H1 (cell line): ENCODE measurements around the gene ACTG1. TPM values are rescaled to one million over a fixed set of nuclear protein-coding genes. Genes with fewer than 3 reads are reported as not detected.

Source experiments
- CTCF ChIA-PET: fragments of 300-600 bp; sonication (Branson Sonifier 250); formaldehyde crosslinking; loops from one replicate; lab custom pipeline; 2021; ENCODE audit not compliant: partially characterized antibody; lab: Charles Lee
- POLR2A ChIA-PET: fragments of 300-600 bp; sonication (Branson Sonifier 250); formaldehyde crosslinking; loops from one replicate; lab custom pipeline; 2021; ENCODE audit warnings: inconsistent platforms; ENCODE audit not compliant: partially characterized antibody; lab: Charles Lee
- DNase-seq, 2 experiments: peaks; one replicate each; pipeline versions ENCODE4 v3.0.0 to v3.0.0-alpha.2; 2010 to 2022; ENCODE audit warnings: low spot score in 2 of 2, low read depth in 1 of 2, mixed read lengths in 1 of 2
- FAIRE-seq: peaks from 2 replicates; lab custom pipeline; 2011; peaks lifted over from hg19 to GRCh38; lab: Jason Lieb, UNC
- H2AFZ ChIP-seq: 2 replicates; pipeline ENCODE4 v1.8.1; 2012; ENCODE audit warnings: low read length, inconsistent platforms
- H2AK5ac ChIP-seq: 2 replicates; pipeline ENCODE4 v1.6.1; 2013; ENCODE audit warnings: low read depth, low read length
- H2BK120ac ChIP-seq: replicated peaks from 2 replicates; pipeline ENCODE3; 2013; ENCODE audit warnings: low read depth, low read length, inconsistent platforms
- H2BK12ac ChIP-seq: 2 replicates; pipeline ENCODE4 v1.6.1; 2013; ENCODE audit warnings: low read depth, low read length
- H2BK15ac ChIP-seq: 2 replicates; pipeline ENCODE4 v1.6.1; 2013; ENCODE audit warnings: low read length
- H2BK20ac ChIP-seq: 2 replicates; pipeline ENCODE4 v1.6.1; 2013; ENCODE audit warnings: low read length
- H2BK5ac ChIP-seq: 2 replicates; pipeline ENCODE4 v1.6.1; 2013; ENCODE audit warnings: low read depth, low read length
- H3K14ac ChIP-seq: 2 replicates; pipeline ENCODE4 v1.6.1; 2013; ENCODE audit warnings: inconsistent platforms; ENCODE audit not compliant: insufficient read length
- H3K18ac ChIP-seq: 2 replicates; pipeline ENCODE4 v1.6.1; 2013; ENCODE audit warnings: low read length; ENCODE audit errors: extremely low read depth
- H3K23ac ChIP-seq: 2 replicates; pipeline ENCODE4 v1.6.1; 2013; ENCODE audit warnings: inconsistent platforms; ENCODE audit not compliant: insufficient read length
- H3K23me2 ChIP-seq: 2 replicates; pipeline ENCODE4 v1.6.1; 2013; ENCODE audit warnings: low read depth, low read length
- H3K27ac ChIP-seq: 2 replicates; pipeline ENCODE4 v1.6.1; 2011; ENCODE audit warnings: low read depth, low read length, inconsistent platforms
- H3K27me3 ChIP-seq, 4 experiments: replicated peaks in 1 of 4; 1 replicate in 1 of 4; 2 replicates in 3 of 4; pipeline versions ENCODE4 v1.6.1 to v1.8.1; 2011 to 2013; ENCODE audit warnings: low read length in 3 of 4, mild to moderate bottlenecking in 3 of 4, inconsistent platforms in 2 of 4, mixed read lengths in 2 of 4, moderate library complexity in 1 of 4; ENCODE audit not compliant: control insufficient read depth in 3 of 4, insufficient read depth in 3 of 4; ENCODE audit errors: extremely low read depth in 1 of 4
- H3K36me3 ChIP-seq, 4 experiments: 2 replicates each; pipeline versions ENCODE4 v1.6.1 to v1.8.1; 2011 to 2013; ENCODE audit warnings: mild to moderate bottlenecking in 4 of 4, low read length in 3 of 4, moderate library complexity in 2 of 4, control low read depth in 1 of 4, inconsistent platforms in 1 of 4; ENCODE audit not compliant: insufficient read depth in 4 of 4, control insufficient read depth in 2 of 4
- H3K4ac ChIP-seq: replicated peaks from 2 replicates; pipeline ENCODE3; 2013; ENCODE audit warnings: low read length, low read depth, mixed read lengths, inconsistent platforms; ENCODE audit not compliant: insufficient read length
- H3K4me1 ChIP-seq, 4 experiments: replicated peaks in 1 of 4; 1 replicate in 1 of 4; 2 replicates in 3 of 4; pipeline versions ENCODE4 v1.6.1 to v1.8.1; 2011 to 2013; ENCODE audit warnings: low read length in 3 of 4, inconsistent platforms in 2 of 4, mixed read lengths in 1 of 4; ENCODE audit not compliant: insufficient read depth in 4 of 4, control insufficient read depth in 3 of 4
- H3K4me2 ChIP-seq, 2 experiments: 2 replicates each; pipeline versions ENCODE4 v1.6.1 to v1.8.1; 2011 to 2013; ENCODE audit warnings: low read depth in 2 of 2, low read length in 2 of 2, control low read depth in 1 of 2, inconsistent platforms in 1 of 2, mild to moderate bottlenecking in 1 of 2; ENCODE audit not compliant: insufficient read depth in 1 of 2
- H3K4me3 ChIP-seq, 4 experiments: fragments of 200-600, 300-600 bp in 1 of 4; sonication (generic), shearing (Covaris generic), sonication (Bioruptor Twin) in 1 of 4; 2 replicates each; pipeline versions ENCODE4 v1.5.1 to v1.8.1; 2011 to 2016; ENCODE audit warnings: low read length in 4 of 4, low read depth in 3 of 4, control low read depth in 2 of 4, inconsistent platforms in 2 of 4, mild to moderate bottlenecking in 2 of 4, mixed read lengths in 1 of 4, moderate library complexity in 1 of 4; ENCODE audit not compliant: insufficient read depth in 2 of 4; ENCODE audit errors: extremely low read depth in 1 of 4
- H3K56ac ChIP-seq: replicated peaks from 2 replicates; pipeline ENCODE3; 2013; ENCODE audit warnings: low read depth, mild to moderate bottlenecking, mixed read lengths, low read length, inconsistent platforms; ENCODE audit not compliant: insufficient read length
- H3K79me1 ChIP-seq: 2 replicates; pipeline ENCODE4 v1.6.1; 2013; ENCODE audit warnings: low read depth, low read length, control low read depth
- H3K79me2 ChIP-seq, 2 experiments: 2 replicates each; pipeline versions ENCODE4 v1.6.1 to v1.8.1; 2012 to 2013; ENCODE audit warnings: low read length in 2 of 2, mild to moderate bottlenecking in 2 of 2, inconsistent platforms in 1 of 2; ENCODE audit not compliant: insufficient read depth in 2 of 2, control insufficient read depth in 1 of 2
- H3K9ac ChIP-seq, 4 experiments: replicated peaks in 1 of 4; 1 replicate in 1 of 4; 2 replicates in 3 of 4; pipeline versions ENCODE4 v1.6.1 to v1.8.1; 2011 to 2013; ENCODE audit warnings: low read depth in 3 of 4, low read length in 3 of 4, control low read depth in 2 of 4, mild to moderate bottlenecking in 2 of 4, moderate library complexity in 2 of 4, inconsistent platforms in 1 of 4; ENCODE audit errors: extremely low read depth in 1 of 4
- H3K9me3 ChIP-seq, 2 experiments: 2 replicates each; pipeline versions ENCODE4 v1.6.1 to v1.8.1; 2012 to 2013; ENCODE audit warnings: mild to moderate bottlenecking in 2 of 2, moderate library complexity in 2 of 2, control low read depth in 1 of 2, inconsistent platforms in 1 of 2, low read depth in 1 of 2, low read length in 1 of 2, mixed read lengths in 1 of 2; ENCODE audit not compliant: insufficient read depth in 2 of 2
- H4K20me1 ChIP-seq, 2 experiments: replicated peaks in 1 of 2; 2 replicates each; pipeline versions ENCODE3 to v1.8.1; 2011 to 2013; ENCODE audit warnings: inconsistent platforms in 2 of 2, low read length in 2 of 2, mild to moderate bottlenecking in 1 of 2; ENCODE audit not compliant: insufficient read depth in 2 of 2, control insufficient read depth in 1 of 2
- H4K5ac ChIP-seq: 2 replicates; pipeline ENCODE4 v1.6.1; 2013; ENCODE audit warnings: low read length, low read depth, mixed read lengths, inconsistent platforms; ENCODE audit not compliant: insufficient read length
- H4K8ac ChIP-seq: 2 replicates; pipeline ENCODE4 v1.8.0; 2013; ENCODE audit warnings: mild to moderate bottlenecking, moderate library complexity, low read length, inconsistent platforms; ENCODE audit not compliant: insufficient read depth; ENCODE audit errors: extremely low read depth
- H4K91ac ChIP-seq: replicated peaks from 2 replicates; pipeline ENCODE3; 2013; ENCODE audit warnings: low read length, mixed read lengths, inconsistent platforms; ENCODE audit not compliant: insufficient read length
- POLR2AphosphoS5 ChIP-seq: IDR thresholded peaks from 2 replicates; pipeline ENCODE4 v1.6.1; 2011; ENCODE audit warnings: low read depth, low read length
- WGBS, 2 experiments: shearing (Covaris generic) in 1 of 2; methylation state at CpG; one replicate each; pipeline versions ENCODE4 v1.1.6 to v1.1.7; 2013 to 2015; ENCODE audit warnings: low lambda C conversion rate in 2 of 2, mixed read lengths in 2 of 2, inconsistent platforms in 1 of 2, low coverage in 1 of 2, missing lambda C conversion rate in 1 of 2; ENCODE audit not compliant: insufficient replicate concordance in 2 of 2, insufficient coverage in 1 of 2, insufficient read length in 1 of 2; ENCODE audit errors: extremely low coverage in 1 of 2, missing lambda C conversion rate in 1 of 2; 5-methylcytosine and 5-hydroxymethylcytosine counted together
- polyA plus RNA-seq, 7 experiments: library from polyadenylated mRNA; depleted of rRNA in 3 of 7; stranded (reverse) in 5 of 7; unstranded in 2 of 7; fragments of >200 nt in 5 of 7; fragments of 200-250 nt in 2 of 7; gene quantifications; 1 replicate in 5 of 7; 2 replicates in 1 of 7; 4 replicates in 1 of 7; pipeline versions ENCODE4 v1.2.1 to v1.2.3, GENCODE V29; 2011 to 2013; ENCODE audit warnings: missing spikeins in 2 of 7, mixed read lengths in 2 of 7
- total RNA-seq: library from RNA; stranded (reverse); fragmentation: NEBNext Ultra II Directional; extraction: Animal tissue kit (Norgen Biotek cat#: 25700); gene quantifications from 2 replicates; pipeline ENCODE4 v1.2.1, GENCODE V29; 2021

The ACTG1 gene
- total and polyA plus RNA-seq, 2 of the 8 experiments (the other 6 are each of a cell fraction or from before 2014, with no cell fraction given) = 3,535 to 5,010 TPM

GRCh38 chr17:81556175-81556691 lies 43.6 kb upstream of the ACTG1 start:
- Histone ChIP-seq H4K20me1 (peaks cover 3 to 7% of the 10 kb centered on the region in 2 experiments), H3K27me3 (no peaks in the 10 kb centered on the region), H3K23ac (no peak overlapping the region), H2BK15ac (no peak overlapping the region), H3K79me2 (peaks cover 0 to 3% of the 10 kb centered on the region in 2 experiments; a peak in 1 of 4 replicates), H3K23me2 (peaks cover 9% of the 10 kb centered on the region; the same call in 1 of the 2 replicates), H3K9ac (no peak overlapping the region), H3K4me1 (peaks cover 3 to 13% (median 8%) of the 10 kb centered on the region in 4 experiments), H3K27ac (no peak overlapping the region), H3K4me2 (no peak overlapping the region), H3K36me3 (peaks cover 3 to 21% (median 4%) of the 10 kb centered on the region in 4 experiments; a peak in 5 of 8 replicates), H2BK12ac (no peak overlapping the region), H3K56ac (no peak overlapping the region), H3K18ac (no peak overlapping the region), H3K4ac (no peak overlapping the region), H3K4me3 (no peak overlapping the region), H3K14ac (no peak overlapping the region), H2AK5ac (no peak overlapping the region), H3K79me1 (no peaks in the 10 kb centered on the region), H2BK120ac (no peak overlapping the region), H4K8ac (no peak overlapping the region), H2AFZ (no peak overlapping the region), H2BK5ac (no peak overlapping the region; the same call in 1 of the 2 replicates), H2BK20ac (no peak overlapping the region), H4K91ac (no peak overlapping the region), H3K9me3 (no peaks in the 10 kb centered on the region), H4K5ac (no peak overlapping the region)
- POLR2A ChIA-PET = interaction anchor here (0.7 to 2.0 kb wide), 6 partner anchors 9 to 42 kb away, joined by 3 to 5 read pairs (median 3); no protein-coding TSS in a partner anchor
- FAIRE-seq = no peak
- DNase-seq = no peak
- WGBS, 2 experiments = 92% methylated on average over 9 of the region's 9 CpGs; no CpG with 5 or more reads in 1 of the 2 experiments
- CTCF ChIA-PET = interaction anchor here (1.4 to 2.7 kb wide), 3 partner anchors 10 to 45 kb away, joined by 4 to 10 read pairs (median 8); no protein-coding TSS in a partner anchor
- peak; percentile 39; the same call in 1 of the 2 replicates for TF ChIP-seq POLR2AphosphoS5
